Measurements from ENCODE around the gene COL18A1.
A peak's percentile ranks its signal among the peaks of the same experiment; 100 is the strongest.

The COL18A1 gene

DNA sequence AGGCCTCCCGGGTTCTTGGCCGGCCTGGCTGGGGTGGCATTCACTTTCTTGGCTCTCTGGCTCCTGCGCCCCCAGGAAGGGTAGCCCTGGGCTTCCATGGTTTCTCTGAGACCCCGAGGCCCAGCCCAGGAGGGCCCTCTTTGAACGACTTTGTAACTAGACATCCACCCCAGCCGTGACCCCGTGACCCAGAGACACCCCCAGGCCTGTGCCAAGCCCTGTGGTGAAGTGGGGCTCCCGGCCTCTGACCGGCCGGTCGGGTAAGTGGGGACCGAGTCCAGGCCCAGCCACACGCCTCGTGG, 64.0 kb downstream of the COL18A1 start:
- DNase-seq (ENCODE audit: low read depth), result no peak

DNA sequence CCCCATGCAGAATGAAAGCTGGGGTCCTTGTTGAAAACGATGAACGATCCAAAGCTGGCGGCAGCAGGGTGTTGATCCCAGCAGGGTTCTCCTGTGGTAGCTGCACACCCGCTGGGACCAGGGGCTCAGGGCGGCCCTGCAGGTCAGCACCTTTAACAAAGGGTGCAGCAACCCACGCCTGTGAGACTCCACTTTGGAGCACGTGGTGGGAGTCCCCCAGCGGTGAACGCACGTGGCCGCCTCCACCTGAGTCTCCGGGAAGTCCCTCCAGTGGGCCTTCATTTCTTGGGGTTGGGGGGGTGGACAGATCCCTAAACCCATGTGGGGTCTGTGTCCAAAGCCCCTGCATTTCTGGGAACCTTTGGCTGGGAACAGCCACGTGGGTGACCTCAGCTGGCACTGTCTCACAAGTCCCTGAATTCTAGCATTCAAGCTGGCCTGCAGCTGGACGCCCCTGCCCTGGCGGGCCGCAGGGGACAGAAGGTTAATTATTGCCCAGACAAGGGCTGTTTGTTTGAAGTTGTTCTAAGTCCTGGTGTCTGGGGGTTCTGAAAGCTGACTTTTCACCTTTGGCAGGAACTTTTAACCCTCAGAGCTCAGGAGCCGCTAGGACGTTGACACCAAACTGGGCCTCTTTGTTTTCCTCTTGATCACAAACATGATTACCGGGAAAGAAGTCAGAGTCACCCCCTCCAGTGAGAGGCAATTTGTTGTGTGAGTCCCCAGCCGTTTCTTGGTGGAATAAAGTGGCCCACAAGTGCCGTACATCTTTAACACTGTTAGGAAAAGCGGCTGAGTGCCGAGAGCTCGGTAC, 64.5 kb downstream of the COL18A1 start:
- DNase-seq (ENCODE audit: low read depth), result no peak

GRCh38 chr21:45470087-45470515, 65.1 kb downstream of the COL18A1 start:
- DNase-seq (ENCODE audit: low read depth), result no peak

DNA sequence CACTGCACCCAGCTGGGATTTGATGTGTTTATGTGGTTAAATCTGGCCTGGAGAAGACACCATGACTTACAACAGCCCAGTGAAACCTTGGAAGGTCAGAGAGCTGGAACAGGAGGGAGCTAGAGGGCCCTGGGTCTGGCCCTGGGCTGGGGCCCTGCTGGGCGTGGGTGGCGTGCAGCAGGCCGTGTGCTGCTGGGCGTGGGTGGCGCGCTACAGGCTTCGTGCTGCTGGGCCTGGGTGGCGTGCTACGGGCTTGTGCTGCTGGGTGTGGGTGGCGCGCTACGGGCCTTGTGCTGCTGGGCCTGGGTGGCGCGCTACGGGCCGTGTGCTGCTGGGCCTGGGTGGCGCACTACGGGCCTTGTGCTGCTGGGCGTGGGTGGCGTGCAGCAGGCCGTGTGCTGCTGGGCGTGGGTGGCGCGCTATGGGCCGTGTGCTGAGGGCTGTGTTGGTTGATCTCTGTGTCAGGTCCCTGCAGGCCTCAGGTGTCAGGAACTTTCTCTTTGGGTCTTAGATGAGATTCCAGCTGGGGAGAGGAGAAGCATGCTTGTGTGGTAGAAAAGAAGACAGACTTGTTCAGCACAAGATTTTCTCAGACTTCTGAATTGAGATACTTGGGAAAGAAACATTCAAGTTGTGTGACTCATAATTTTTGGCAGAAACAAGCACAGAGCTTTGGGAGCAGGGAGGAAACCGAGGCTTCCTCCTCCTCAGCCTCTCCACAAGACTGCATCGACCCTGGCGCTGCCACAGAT, 66.0 kb downstream of the COL18A1 start:
- DNase-seq (ENCODE audit: low read depth), result peak; percentile 24

DNA sequence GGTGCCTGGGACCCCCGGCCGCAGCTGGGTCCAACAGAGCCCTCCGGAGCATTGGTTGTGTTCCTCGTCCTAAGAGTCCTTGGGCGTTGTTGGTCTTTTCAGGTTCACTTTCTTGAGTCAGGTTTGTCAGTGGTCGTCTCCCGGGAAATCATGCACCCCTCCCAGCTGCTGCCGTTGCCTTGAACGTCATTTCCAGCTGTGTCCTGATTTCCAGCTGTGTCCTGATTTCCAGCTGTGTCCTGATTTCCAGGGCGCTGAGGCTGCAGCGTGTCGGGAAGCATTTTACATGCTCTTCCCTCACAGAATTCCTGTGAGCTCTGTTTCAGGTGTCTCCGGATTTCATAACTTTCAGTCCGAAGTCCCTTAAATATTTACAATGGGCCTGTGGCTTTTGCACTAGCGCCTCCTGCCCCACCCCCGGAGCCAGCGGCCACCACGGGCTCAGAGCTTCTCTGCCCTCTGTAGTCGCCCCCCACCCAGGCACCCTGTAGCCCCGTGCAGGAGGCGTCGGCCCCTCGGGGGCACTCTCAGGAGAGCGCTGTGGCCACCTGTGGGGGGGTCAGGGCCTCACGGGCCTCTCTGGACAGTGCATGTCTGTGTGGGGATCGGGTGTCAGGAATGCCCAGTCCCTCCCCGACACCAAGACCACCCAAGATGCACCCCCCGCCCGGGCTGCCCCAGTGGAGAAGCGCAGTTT, 66.7 kb downstream of the COL18A1 start:
- DNase-seq (ENCODE audit: low read depth), result no peak

- no peak for DNase-seq (ENCODE audit: low read depth)
Observed at GRCh38 chr21:45472445-45473365, 67.7 kb downstream of the COL18A1 start.

GRCh38 chr21:45473496-45474322, 68.7 kb downstream of the COL18A1 start:
- no peak for DNase-seq (ENCODE audit: low read depth)

GRCh38 chr21:45474323-45474950, 69.5 kb downstream of the COL18A1 start:
- no peak for DNase-seq (ENCODE audit: low read depth)

DNA sequence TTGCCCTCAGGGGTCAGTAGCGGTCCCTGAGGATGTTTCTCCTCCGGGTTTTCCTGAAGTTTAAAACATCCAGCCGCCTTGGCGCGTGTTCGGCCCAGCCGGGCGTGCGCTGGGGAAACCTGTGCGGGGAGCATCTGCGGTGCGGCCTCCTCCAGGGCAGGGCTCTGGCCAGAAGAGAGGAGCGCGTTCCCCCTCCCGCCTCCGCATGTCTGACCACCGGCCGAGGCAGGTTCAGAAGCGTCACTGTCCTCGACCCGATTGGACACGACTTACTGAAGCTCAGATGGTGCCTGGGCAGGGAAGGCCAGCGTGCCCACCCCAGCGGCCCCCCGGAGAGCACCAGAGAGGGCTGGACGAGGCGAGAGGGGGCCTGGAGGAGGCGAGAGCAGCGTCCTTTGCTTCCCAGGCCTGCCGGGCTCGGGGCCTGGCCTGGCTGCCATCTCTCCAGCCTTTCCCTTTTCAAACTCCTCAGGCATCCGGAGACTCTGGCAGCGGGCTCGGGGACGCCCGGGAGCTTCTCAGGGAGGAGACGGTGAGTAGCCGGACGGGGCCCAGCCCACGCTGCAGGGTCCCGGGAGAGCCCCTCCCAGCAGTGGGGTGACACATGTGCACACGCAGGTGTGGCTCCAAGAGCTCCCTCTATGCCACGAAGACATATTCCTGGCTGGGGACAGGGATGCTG, 70.2 kb downstream of the COL18A1 start:
- no peak for DNase-seq (ENCODE audit: low read depth)

GRCh38 chr21:45475797-45476570, 71.0 kb downstream of the COL18A1 start:
- DNase-seq (ENCODE audit: low read depth), result no peak

DNA sequence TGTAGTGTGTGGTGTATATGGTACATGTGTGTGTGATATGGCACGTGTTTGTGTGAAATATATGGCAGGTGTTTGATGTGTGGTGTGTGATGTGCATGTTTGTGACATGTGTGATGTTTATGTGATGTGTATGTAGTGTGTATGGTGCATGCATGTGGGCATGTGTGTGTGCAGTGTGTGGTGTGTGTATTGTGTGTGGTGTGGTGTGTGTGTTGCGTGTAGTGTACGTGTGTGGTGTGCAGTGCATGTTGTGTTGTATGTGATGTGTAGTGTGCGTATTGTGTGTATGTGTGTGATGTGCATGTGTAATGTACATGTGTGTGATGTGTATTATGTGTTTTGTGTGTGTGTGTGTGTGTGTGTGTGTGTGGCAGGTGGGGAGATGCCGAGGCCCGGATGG, 71.6 kb downstream of the COL18A1 start:
- DNase-seq (ENCODE audit: low read depth), result no peak

GRCh38 chr21:45477176-45478114, 72.5 kb downstream of the COL18A1 start:
- no peak for DNase-seq (ENCODE audit: low read depth)

GRCh38 chr21:45478115-45478801, 73.3 kb downstream of the COL18A1 start:
- peak; percentile 59 for DNase-seq (ENCODE audit: low read depth)

DNA sequence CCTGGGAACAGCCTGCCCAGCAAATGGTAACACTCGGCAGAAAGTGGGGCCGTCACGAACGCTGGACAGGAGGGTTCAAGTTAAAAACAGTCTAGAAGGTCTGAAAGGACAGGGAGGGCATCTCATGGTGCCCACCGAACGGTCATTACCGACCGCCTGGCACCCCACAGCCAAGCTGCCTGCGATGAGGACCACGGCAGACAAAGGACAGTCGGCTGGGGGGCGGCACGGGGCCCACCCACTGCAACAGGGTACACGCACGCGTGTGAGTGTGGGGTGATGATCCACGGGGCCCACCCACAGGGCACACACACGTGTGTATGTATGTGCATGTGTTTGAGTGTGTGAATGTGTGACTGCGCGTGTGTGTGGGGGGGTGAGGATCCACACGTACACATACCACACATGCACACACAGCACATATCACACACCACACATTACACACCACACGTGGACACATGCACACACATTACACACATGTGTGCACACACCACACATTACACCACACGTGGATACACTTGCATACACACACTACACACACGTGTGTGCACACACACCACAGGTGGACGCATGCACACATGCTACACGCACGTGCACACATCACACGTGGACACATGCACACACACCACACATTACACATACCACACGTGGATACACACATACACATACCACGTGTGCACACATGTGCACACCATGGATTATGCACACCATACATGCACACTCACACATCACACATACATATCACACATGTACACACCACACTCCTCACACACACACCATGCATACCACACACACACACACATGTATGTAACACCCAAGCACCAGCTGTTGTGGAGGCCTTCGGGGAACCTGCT, 74.1 kb downstream of the COL18A1 start:
- no peak for DNase-seq (ENCODE audit: low read depth)

DNA sequence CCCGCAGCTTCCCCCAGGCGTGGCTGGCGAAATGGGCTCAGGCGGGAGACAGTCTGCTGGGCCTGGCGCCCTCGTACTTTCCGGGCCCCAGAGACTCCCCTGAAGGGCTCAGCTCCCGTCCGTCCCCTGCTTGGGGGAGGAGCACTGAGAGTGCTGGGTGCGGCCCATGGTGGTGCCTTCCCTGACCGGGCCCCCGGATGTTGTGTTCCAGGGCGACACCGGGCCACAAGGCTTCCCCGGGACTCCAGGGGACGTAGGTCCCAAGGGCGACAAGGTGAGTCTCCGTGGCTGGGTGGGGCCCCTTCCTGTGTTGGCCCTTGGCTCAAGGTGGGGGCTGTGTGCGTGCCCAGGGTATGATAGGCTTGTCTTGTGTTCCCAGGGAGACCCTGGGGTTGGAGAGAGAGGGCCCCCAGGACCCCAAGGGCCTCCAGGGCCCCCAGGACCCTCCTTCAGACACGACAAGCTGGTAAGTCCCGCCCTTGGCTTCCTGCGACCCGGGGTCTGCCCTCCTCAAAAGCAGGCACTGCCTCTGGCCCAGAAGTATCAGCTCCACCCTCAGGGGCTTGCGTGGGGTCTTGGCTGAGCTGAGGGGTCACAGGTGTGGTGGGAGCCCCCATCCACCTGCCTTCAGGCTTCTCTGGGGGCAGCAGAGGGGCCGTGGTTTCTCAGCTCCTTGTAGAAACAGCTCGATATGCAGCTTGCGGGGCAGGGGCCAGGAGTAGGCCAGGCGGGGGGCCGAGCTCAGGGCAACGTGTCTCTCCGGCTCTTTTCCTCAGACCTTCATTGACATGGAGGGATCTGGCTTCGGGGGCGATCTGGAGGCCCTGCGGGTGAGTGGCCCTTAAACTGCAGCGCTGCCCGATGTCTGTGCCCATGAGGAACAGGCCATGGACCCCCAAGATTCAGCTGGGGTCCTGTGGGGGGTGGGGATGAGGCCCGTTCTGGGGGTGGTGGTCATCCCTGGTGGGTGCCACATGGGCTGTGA, 75.0 kb downstream of the COL18A1 start:
- DNase-seq (ENCODE audit: low read depth), result no peak
